Esophagus muscularis mucosa (tissue), 4 donors: Measurements from ENCODE around the gene MAT2A.

ENCODE experiments used
- CTCF ChIP-seq, 3 experiments: fragments of 200-600 bp in 2 of 3; fragments of 450-650 bp in 1 of 3; sonication (generic) in 2 of 3; IDR thresholded peaks; one replicate each; pipeline ENCODE4 v1.5.1; 2017 to 2019; ENCODE audit warnings: antibody characterized with exemption in 3 of 3, mild to moderate bottlenecking in 2 of 3, moderate library complexity in 1 of 3
- EP300 ChIP-seq: sonication (generic); formaldehyde crosslinking; IDR thresholded peaks from one replicate; pipeline ENCODE4 v1.6.1; 2017; ENCODE audit warnings: antibody characterized with exemption
- POLR2A ChIP-seq: fragments of 450-650 bp; IDR thresholded peaks from one replicate; pipeline ENCODE4 v1.6.1; 2017; ENCODE audit warnings: antibody characterized with exemption, moderate library complexity, mild to moderate bottlenecking, low read depth

DNA sequence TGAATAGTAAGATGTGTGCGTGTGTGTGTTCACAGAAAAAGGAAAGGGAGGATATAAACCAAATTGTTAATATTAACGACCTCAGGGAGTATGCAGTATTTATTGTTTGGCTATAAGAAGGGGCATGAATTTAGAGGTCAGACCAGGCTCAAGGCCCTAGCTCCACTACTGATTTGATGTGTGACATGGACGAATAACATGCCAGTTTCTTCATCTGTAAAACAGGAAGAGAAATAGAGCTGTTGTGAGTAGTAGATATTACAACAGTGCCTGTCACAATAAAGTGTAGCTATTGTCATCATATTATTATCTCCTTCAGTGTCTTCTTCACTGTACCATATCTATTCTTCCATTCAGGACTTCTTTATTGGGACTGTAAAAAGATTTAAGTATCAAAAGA lies 4.1 kb upstream of the MAT2A start:
- TF ChIP-seq CTCF (IDR thresholded peaks at IDR 0.05) (no peak), POLR2A (no peak), EP300 (no peak)
